PC-3 (cell line): ENCODE data around the gene TEX264. TPM values are rescaled to one million over a fixed set of nuclear protein-coding genes. Genes with fewer than 3 reads are reported as not detected.

ENCODE experiments used
- ATAC-seq: fragments of 200-7000 bp; cut with Tn5 transposase; 2 replicates; pipeline ENCODE4 v1.9.1; 2020; ENCODE audit warnings: mild to moderate bottlenecking, moderate library complexity
- BruUV-seq: library from RNA; stranded (reverse); fragments of 400-500 nt; replicated peaks from 2 replicates; lab custom pipeline; 2021; lab: Mats Ljungman, UMichigan
- CTCF ChIA-PET: fragments of 300-600 bp; sonication (Branson Sonifier 250); formaldehyde crosslinking; loops from one replicate; lab custom pipeline; 2022; ENCODE audit warnings: antibody characterized with exemption; lab: Charles Lee
- POLR2A ChIA-PET: fragments of 300-600 bp; sonication (Branson Sonifier 250); formaldehyde crosslinking; loops from one replicate; lab custom pipeline; 2022; ENCODE audit warnings: antibody characterized with exemption; ENCODE audit not compliant: unreplicated experiment; lab: Charles Lee
- DNase-seq: peaks from one replicate; pipeline ENCODE4 v3.0.0-alpha.2; 2015
- H2AFZ ChIP-seq: fragments of 300-600 bp; sonication (generic); 2 replicates; pipeline ENCODE4 v1.6.0; 2016; ENCODE audit warnings: antibody characterized with exemption, low read length
- H3F3A ChIP-seq: fragments of 300-600 bp; sonication (generic); one replicate; pipeline ENCODE4 v1.6.0; 2017; ENCODE audit warnings: antibody characterized with exemption, low read length, control low read depth, mild to moderate bottlenecking; ENCODE audit not compliant: unreplicated experiment
- H3K27ac ChIP-seq: fragments of 300-600 bp; sonication (generic); 2 replicates; pipeline ENCODE4 v1.5.1; 2016; ENCODE audit warnings: mild to moderate bottlenecking, low read length
- H3K27me3 ChIP-seq: fragments of 300-600 bp; sonication (generic); 2 replicates; pipeline ENCODE4 v1.6.1; 2016; ENCODE audit warnings: low read length, mixed read lengths
- H3K36me3 ChIP-seq: fragments of 300-600 bp; sonication (generic); 2 replicates; pipeline ENCODE4 v1.6.1; 2016; ENCODE audit warnings: low read depth, mixed run types, low read length, mixed read lengths
- H3K4me1 ChIP-seq: fragments of 300-600 bp; sonication (generic); 2 replicates; pipeline ENCODE4 v1.5.1; 2016; ENCODE audit warnings: low read length; ENCODE audit not compliant: insufficient read depth
- H3K4me2 ChIP-seq: fragments of 300-600 bp; sonication (generic); 2 replicates; pipeline ENCODE4 v1.6.0; 2016; ENCODE audit warnings: low read length
- H3K4me3 ChIP-seq: fragments of 300-600 bp; sonication (generic); 2 replicates; pipeline ENCODE4 v1.5.1; 2016; ENCODE audit warnings: mild to moderate bottlenecking, low read length, mixed read lengths
- H3K79me2 ChIP-seq: fragments of 300-600 bp; sonication (generic); 2 replicates; pipeline ENCODE4 v1.6.1; 2017; ENCODE audit warnings: low read length, mixed read lengths
- H3K9ac ChIP-seq: fragments of 300-600 bp; sonication (generic); 2 replicates; pipeline ENCODE4 v1.6.0; 2016; ENCODE audit warnings: mild to moderate bottlenecking, low read length
- H3K9me2 ChIP-seq: fragments of 300-600 bp; sonication (generic); replicated peaks from 2 replicates; pipeline ENCODE4 v1.6.1; 2016; ENCODE audit warnings: mixed run types, low read length, mixed read lengths
- H3K9me3 ChIP-seq: fragments of 300-600 bp; sonication (generic); 2 replicates; pipeline ENCODE4 v1.6.1; 2016; ENCODE audit warnings: low read length, mixed read lengths
- H4K20me1 ChIP-seq: fragments of 300-600 bp; sonication (generic); 2 replicates; pipeline ENCODE4 v1.6.1; 2016; ENCODE audit warnings: low read length, mixed read lengths
- CTCF ChIP-seq: fragments of 300-600 bp; sonication (generic); conservative IDR thresholded peaks from 2 replicates; pipeline ENCODE4 v1.5.1; 2017; ENCODE audit warnings: antibody characterized with exemption, low read depth, mild to moderate bottlenecking, low read length
- EZH2 ChIP-seq: fragments of 300-600 bp; sonication (generic); IDR thresholded peaks from one replicate; pipeline ENCODE4 v1.6.1; 2017; ENCODE audit warnings: antibody characterized with exemption, mild to moderate bottlenecking, low read length; ENCODE audit not compliant: unreplicated experiment
- EZH2phosphoT487 ChIP-seq: fragments of 300-600 bp; sonication (generic); IDR thresholded peaks from 2 replicates; pipeline ENCODE4 v1.6.1; 2018; ENCODE audit warnings: mild to moderate bottlenecking, antibody characterized with exemption, low read length, borderline replicate concordance
- intact Hi-C: fragments of 100-400 bp; cut with micrococcal nuclease; formaldehyde crosslinking; loops from 2 replicates; pipeline ENCODE4 v1.9.0; 2023
- total RNA-seq: library from RNA; depleted of rRNA; stranded (reverse); fragments of >200 nt; gene quantifications from 2 replicates; pipeline ENCODE4 v1.2.3, GENCODE V29; 2014

Gene TEX264
- total RNA-seq, 1 experiment from 2014 or later = 85.5 TPM

GRCh38 chr3:51682526-51682925 lies 11.5 kb downstream of the TEX264 start:
- Histone ChIP-seq H3K9ac (no peak overlapping the region), H3F3A (no peaks in the 10 kb centered on the region), H3K9me3 (no peaks in the 10 kb centered on the region), H3K4me1 (peaks cover 28% of the 10 kb centered on the region), H3K36me3 (peaks cover 16% of the 10 kb centered on the region; the same call in 1 of the 2 replicates), H3K79me2 (no peaks in the 10 kb centered on the region; the same call in 1 of the 2 replicates), H3K4me2 (no peak overlapping the region), H3K4me3 (no peak overlapping the region), H4K20me1 (no peaks in the 10 kb centered on the region), H2AFZ (no peak overlapping the region), H3K27ac (no peak overlapping the region), H3K27me3 (no peaks in the 10 kb centered on the region), H3K9me2 (no peaks in the 10 kb centered on the region)
- ChIA-PET CTCF (interaction anchor here (0.5 to 2.6 kb wide), 7 partner anchors 10 to 1361 kb away, joined by 4 to 73 read pairs (median 4); partner anchors contain the start of gene DCAF1), POLR2A (interaction anchor here (0.6 to 1.0 kb wide), 2 partner anchors 183 to 1379 kb away, joined by 6 to 13 read pairs; partner anchors contain the start of gene DCAF1)
- ATAC-seq = no peak
- BruUV-seq = no TSS peak
- intact Hi-C loops = loop anchor here (1.0 kb wide), 4 partner anchors 13 to 180 kb away; no protein-coding TSS in a partner anchor
- TF ChIP-seq EZH2phosphoT487 = no peak
- TF ChIP-seq CTCF = no peak
- TF ChIP-seq EZH2 = no peak
- DNase-seq = no peak

- Histone ChIP-seq H3K27me3 (no peaks in the 10 kb centered on the region), H3K36me3 (peaks cover 16% of the 10 kb centered on the region; the same call in 1 of the 2 replicates), H3K27ac (no peak overlapping the region), H3K79me2 (no peaks in the 10 kb centered on the region), H4K20me1 (no peaks in the 10 kb centered on the region), H3K9me3 (no peaks in the 10 kb centered on the region), H3K9me2 (no peaks in the 10 kb centered on the region), H3K9ac (no peak overlapping the region), H3F3A (no peaks in the 10 kb centered on the region), H3K4me3 (no peak overlapping the region), H3K4me2 (no peak overlapping the region), H3K4me1 (peaks cover 35% of the 10 kb centered on the region), H2AFZ (no peak overlapping the region)
- ChIA-PET POLR2A (no interaction called here), CTCF (no interaction called here)
- no TSS peak for BruUV-seq
- TF ChIP-seq EZH2phosphoT487 = no peak
- TF ChIP-seq CTCF = no peak
- TF ChIP-seq EZH2 = no peak
- no peak for DNase-seq
- ATAC-seq = no peak
- intact Hi-C loops = no loop called here
Observed at GRCh38 chr3:51683566-51683965, 12.5 kb downstream of the TEX264 start.

- Histone ChIP-seq H4K20me1 (no peaks in the 10 kb centered on the region), H3K4me3 (no peak overlapping the region), H3K9me2 (no peaks in the 10 kb centered on the region), H3K36me3 (peaks cover 16% of the 10 kb centered on the region; the same call in 1 of the 2 replicates), H3K27ac (no peak overlapping the region), H3K27me3 (no peaks in the 10 kb centered on the region), H2AFZ (no peak overlapping the region), H3K9me3 (no peaks in the 10 kb centered on the region), H3K9ac (no peak overlapping the region), H3K4me1 (peaks cover 35% of the 10 kb centered on the region), H3F3A (no peaks in the 10 kb centered on the region), H3K4me2 (no peak overlapping the region), H3K79me2 (no peaks in the 10 kb centered on the region)
- TF ChIP-seq EZH2phosphoT487 (no peak), EZH2 (no peak), CTCF (no peak)
- intact Hi-C loops = no loop called here
- ATAC-seq (no peak), DNase-seq (no peak)
- ChIA-PET POLR2A (no interaction called here), CTCF (no interaction called here)
- no TSS peak for BruUV-seq
Observed at GRCh38 chr3:51684971-51685751, 14.1 kb downstream of the TEX264 start.
